ENCODE results near the gene CPT1B. TPM values are rescaled to one million over a fixed set of nuclear protein-coding genes. Genes with fewer than 3 reads are reported as not detected.
A peak's percentile ranks its signal among the peaks of the same experiment; 100 is the strongest.

Gene CPT1B
- total and polyA plus RNA-seq, 10 of the 15 experiments (the other 5 are each of a cell fraction or from before 2014, with no cell fraction given) = 3.5 to 54.0 (median 21.7) TPM

- TF ChIP-seq CHD2 (IDR thresholded peaks at IDR 0.05; ENCODE audit: borderline replicate concordance, low read depth, low read length) (0 out of 2 replicates have a peak, but pooled peaks have one; percentile 10), DPF2 (IDR thresholded peaks at IDR 0.05) (no peak), FOXM1 (IDR thresholded peaks at IDR 0.05; ENCODE audit: low read depth, low read length) (no peak), NFYA (IDR thresholded peaks at IDR 0.05; ENCODE audit: borderline replicate concordance, low read depth, low read length) (no peak), HSF1 (IDR thresholded peaks at IDR 0.05; ENCODE audit: low read depth, low read length) (no peak), SMC3 (IDR thresholded peaks at IDR 0.05; ENCODE audit: borderline replicate concordance, low read length) (no peak), SUPT20H (IDR thresholded peaks at IDR 0.05; ENCODE audit: borderline replicate concordance, control insufficient read depth, low read depth, low read length) (no peak), IKZF1 (conservative IDR thresholded peaks at IDR 0.05) (peak; percentile 46), ZNF622 (IDR thresholded peaks at IDR 0.05) (no peak), TCF7 (IDR thresholded peaks at IDR 0.05; ENCODE audit: borderline replicate concordance) (no peak), SREBF1 (IDR thresholded peaks at IDR 0.05; ENCODE audit: low read length) (no peak), E4F1 (IDR thresholded peaks at IDR 0.05; ENCODE audit: borderline replicate concordance, partially characterized antibody) (no peak), EGR1 (IDR thresholded peaks at IDR 0.05; ENCODE audit: borderline replicate concordance in 1 of 2, low read depth in 2 of 2, low read length in 2 of 2) (peak in 1 of 2 experiments; percentile 40; a peak in 1 of 3 replicates), RAD51 (IDR thresholded peaks at IDR 0.05) (no peak), CEBPB (IDR thresholded peaks at IDR 0.05; ENCODE audit: borderline replicate concordance in 1 of 2, low read depth in 2 of 2, low read length in 2 of 2) (no peak), PML (IDR thresholded peaks at IDR 0.05; ENCODE audit: low read length) (no peak), STAT1 (conservative IDR thresholded peaks at IDR 0.05) (no peak), HDAC6 (IDR thresholded peaks at IDR 0.05; ENCODE audit: unreplicated experiment) (no peak), SMAD5 (IDR thresholded peaks at IDR 0.05; ENCODE audit: low read depth) (no peak)
- TF ChIP-seq, protein P1, sequence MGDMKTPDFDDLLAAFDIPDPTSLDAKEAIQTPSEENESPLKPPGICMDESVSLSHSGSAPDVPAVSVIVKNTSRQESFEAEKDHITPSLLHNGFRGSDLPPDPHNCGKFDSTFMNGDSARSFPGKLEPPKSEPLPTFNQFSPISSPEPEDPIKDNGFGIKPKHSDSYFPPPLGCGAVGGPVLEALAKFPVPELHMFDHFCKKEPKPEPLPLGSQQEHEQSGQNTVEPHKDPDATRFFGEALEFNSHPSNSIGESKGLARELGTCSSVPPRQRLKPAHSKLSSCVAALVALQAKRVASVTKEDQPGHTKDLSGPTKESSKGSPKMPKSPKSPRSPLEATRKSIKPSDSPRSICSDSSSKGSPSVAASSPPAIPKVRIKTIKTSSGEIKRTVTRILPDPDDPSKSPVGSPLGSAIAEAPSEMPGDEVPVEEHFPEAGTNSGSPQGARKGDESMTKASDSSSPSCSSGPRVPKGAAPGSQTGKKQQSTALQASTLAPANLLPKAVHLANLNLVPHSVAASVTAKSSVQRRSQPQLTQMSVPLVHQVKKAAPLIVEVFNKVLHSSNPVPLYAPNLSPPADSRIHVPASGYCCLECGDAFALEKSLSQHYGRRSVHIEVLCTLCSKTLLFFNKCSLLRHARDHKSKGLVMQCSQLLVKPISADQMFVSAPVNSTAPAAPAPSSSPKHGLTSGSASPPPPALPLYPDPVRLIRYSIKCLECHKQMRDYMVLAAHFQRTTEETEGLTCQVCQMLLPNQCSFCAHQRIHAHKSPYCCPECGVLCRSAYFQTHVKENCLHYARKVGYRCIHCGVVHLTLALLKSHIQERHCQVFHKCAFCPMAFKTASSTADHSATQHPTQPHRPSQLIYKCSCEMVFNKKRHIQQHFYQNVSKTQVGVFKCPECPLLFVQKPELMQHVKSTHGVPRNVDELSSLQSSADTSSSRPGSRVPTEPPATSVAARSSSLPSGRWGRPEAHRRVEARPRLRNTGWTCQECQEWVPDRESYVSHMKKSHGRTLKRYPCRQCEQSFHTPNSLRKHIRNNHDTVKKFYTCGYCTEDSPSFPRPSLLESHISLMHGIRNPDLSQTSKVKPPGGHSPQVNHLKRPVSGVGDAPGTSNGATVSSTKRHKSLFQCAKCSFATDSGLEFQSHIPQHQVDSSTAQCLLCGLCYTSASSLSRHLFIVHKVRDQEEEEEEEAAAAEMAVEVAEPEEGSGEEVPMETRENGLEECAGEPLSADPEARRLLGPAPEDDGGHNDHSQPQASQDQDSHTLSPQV (IDR thresholded peaks at IDR 0.05) = no peak
- TF ChIP-seq, protein P2, sequence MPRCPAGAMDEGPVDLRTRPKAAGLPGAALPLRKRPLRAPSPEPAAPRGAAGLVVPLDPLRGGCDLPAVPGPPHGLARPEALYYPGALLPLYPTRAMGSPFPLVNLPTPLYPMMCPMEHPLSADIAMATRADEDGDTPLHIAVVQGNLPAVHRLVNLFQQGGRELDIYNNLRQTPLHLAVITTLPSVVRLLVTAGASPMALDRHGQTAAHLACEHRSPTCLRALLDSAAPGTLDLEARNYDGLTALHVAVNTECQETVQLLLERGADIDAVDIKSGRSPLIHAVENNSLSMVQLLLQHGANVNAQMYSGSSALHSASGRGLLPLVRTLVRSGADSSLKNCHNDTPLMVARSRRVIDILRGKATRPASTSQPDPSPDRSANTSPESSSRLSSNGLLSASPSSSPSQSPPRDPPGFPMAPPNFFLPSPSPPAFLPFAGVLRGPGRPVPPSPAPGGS (IDR thresholded peaks at IDR 0.05; ENCODE audit: borderline replicate concordance, insufficient read depth, low read depth, low read length, poor library complexity, severe bottlenecking) = no peak
These were observed 46.1 kb downstream of the CPT1B start (continued) for GRCh38 chr22:50531962-50532674.
